NCI-H187 (cell line): ENCODE data around the gene DEFB131B.
"Not testable (repeated sequence)": the region's sequence is repeated elsewhere in the genome, so short reads cannot be mapped to it uniquely, and the experiment has no call there.

Experiments used
- DNase-seq, 2 experiments: peaks; one replicate each; lab custom pipeline; 2025; lab: John Stamatoyannopoulos, UW

Gene DEFB131B

GRCh38 chr11:71911321-71911985 lies 33.2 kb downstream of the DEFB131B start:
- DNase-seq: not testable (repeated sequence)

- not testable (repeated sequence) for DNase-seq
These were observed 33.7 kb downstream of the DEFB131B start for GRCh38 chr11:71911986-71912340.

DNA sequence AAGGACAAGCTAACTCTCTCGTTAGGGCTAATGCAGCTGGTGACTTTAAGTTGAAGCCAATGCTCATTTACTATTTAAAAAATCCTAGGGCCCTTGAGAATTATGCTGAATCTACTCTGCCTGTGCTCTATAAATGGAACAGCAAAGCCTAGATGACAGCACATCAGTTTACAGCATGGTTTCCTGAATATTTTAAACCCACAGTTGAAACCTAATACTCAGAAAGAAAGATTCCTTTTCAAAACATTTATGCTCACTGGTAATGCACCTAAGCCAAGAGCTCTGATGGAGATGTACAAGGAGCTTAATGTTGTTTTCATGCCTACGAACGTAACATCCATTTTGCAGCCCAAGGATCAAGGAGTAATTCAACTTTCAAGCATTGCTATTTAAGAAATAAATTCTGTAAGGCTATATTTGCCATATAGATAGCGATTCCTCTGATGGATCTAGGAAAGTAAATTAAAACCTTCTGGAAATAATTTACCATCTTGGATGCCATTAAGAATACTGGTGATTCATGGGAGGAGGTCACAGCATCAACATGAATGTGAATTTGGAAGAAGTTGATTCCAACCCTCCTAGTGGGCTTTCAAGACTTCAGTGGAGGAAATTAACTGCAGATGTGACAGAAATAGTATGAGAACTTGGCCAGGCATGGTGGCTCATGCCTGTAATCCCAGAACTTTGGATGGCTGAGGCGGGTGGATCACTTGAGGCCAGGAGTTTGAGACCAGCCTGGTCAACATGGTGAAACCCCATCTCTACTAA lies 35.7 kb downstream of the DEFB131B start:
- DNase-seq: no peak

- DNase-seq: no peak
These were observed 36.5 kb downstream of the DEFB131B start for GRCh38 chr11:71914617-71915189.

DNA sequence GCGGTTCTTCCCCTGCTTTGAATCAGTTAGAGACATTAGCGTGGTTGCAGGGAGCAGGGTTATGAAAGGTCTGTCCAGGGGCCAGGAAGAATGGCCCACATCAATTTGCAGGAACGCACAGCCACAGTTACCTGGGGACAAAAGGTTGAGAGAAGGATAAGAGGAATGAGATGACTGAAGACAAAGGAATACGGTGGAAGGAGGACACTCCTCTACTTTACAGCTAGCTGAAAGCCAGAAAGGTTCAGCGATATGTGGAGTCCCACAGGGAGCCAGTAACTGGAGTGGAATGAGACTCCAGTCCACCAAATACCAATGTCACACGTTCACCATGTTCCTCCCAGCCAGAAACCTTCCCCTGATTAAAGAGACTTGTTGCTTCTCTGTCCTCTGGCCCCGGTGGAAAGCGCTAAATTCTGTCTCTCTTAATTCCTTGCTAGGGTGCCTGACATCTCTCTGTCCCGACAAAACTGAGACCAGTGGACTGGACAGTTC lies 39.4 kb downstream of the DEFB131B start:
- DNase-seq: no peak

DNA sequence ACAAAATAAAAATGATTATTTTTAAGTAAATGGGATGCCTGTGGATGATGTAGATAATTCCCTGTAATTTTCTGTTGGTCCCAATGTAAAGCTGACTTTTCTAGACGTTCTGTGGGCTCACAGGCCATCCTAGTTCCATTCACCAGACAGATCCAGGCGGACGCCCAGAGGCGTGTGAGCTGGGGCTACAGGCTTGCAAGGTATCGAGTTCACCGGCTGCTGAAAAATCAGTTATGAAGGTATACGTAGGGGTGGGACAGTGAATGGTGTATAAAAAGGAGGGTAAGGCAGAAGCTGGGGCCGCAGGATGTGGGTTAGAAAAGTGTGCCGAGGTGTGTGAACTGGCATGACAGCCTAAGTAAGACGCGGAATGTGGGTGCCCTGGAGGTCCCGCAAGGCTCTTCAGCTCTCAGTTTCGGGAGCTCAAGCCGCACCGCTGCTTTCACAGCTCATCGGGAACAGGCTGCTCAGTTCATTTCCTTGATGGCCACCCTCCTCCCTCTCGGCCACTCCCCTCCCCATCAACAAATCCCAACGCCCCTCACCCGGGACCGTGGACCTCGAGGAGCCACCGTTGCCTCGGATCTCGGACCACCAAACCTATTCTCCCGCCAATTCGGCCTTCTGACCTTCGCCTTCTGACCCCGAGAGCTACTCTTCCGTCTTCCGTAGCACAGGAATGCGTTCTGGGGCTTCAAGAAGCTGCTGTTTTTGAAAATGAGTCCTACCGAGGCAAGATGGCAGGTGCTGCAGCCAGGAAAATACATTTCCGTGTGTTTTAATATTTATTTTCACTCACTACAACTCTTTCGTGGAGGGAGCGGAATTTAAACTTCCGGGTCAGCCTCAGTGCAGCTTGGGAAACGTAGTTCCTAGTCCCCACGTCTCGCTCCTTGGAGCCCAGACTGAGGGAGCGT lies 49.8 kb downstream of the DEFB131B start, which contains the start of gene XNDC1N:
TSS of gene XNDC1N (minus strand) at position 775 of the 917 bp plus-strand sequence. CDS start 5,241 bp downstream, outside the sequence.
- peak; percentile 86 to 88 for DNase-seq

GRCh38 chr11:71928737-71929443 lies 50.6 kb downstream of the DEFB131B start, which contains the start of gene RNF121:
Gene RNF121 (plus strand): TSS chr11:71929046. CDS start chr11:71929062, 16 bp downstream.
- DNase-seq: peak; percentile 91 to 96

GRCh38 chr11:71929491-71929890 lies 51.2 kb downstream of the DEFB131B start:
- DNase-seq: no peak

DNA sequence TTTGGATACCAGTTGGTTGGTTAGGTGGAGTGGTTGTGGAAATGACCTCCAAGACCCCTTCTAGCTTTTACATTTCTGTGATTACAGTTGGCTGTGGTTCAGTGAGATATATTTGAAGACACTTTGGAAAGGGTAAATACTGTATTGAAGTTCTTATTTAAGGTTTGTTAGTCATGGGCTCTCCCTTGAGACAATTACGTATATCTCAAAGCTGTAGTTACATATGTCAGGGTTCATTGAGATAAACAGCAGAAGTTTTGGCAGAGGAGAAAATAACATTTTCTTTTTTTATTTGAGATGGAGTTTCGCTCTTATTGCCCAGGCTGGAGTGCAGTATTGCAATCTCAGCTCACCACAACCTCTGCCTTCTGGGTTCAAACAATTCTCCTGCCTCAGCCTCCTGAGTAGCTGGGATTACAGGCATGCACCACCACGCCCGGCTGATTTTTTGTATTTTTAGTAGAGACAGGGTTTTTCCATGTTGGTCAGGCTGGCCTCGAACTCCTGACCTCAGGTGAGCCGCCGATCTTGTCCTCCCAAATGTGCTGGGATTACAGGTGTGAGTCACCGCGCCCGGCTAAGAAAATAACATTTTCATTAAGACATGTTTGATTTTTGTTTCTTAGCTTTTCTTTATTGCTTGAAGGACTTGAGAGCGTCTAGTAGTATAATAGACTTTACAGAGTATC lies 52.4 kb downstream of the DEFB131B start:
- DNase-seq: no peak

GRCh38 chr11:71931245-71931602 lies 53.0 kb downstream of the DEFB131B start:
- DNase-seq: no peak

DNA sequence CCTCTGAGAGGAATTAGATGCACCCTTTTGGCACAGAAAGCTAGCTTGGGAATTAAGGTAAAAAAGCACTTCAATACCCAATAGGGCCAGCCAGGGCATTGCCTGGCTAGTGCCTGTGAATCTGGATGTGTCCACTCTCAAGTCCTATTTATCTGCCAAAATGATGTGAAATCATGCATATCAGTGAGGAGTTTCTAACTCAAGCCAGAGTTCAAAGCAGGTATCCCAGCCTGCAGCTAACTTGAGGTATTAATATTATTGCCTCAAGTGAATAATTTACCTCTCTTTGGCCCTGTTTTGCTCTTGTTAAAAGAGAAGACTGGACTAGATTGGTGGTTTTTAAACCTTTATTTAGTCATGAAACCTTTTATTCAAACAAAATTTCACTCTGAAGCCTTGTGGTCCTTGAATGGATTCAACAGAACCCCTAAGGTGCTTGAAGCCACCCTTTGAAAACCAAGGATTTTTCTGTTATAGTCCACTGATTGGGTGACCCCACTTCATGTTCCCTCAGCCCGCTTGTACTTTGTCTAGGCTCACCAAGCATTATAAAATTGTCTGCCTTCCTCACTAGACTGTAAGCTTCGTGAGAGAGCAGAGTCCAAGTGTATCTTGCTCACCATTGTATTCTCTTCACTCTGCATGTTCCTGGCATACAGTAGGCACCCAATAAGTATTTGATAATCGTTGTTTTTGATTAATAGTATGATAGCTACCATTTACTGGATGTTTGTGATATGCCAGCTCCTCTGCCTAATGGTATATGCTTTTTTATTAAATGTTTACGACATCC lies 55.1 kb downstream of the DEFB131B start:
- DNase-seq: no peak
